IPS-18a (cell line): ENCODE data around the gene GPR146.
"Not testable (repeated sequence)": the region's sequence is repeated elsewhere in the genome, so short reads cannot be mapped to it uniquely, and the experiment has no call there.

Source experiments
- H3K27ac ChIP-seq: one replicate; pipeline ENCODE4 v1.5.1; 2013; ENCODE audit warnings: low read length
- H3K27me3 ChIP-seq: one replicate; pipeline ENCODE4 v1.6.1; 2013; ENCODE audit warnings: mild to moderate bottlenecking, low read length; ENCODE audit not compliant: control insufficient read depth, insufficient read depth
- H3K36me3 ChIP-seq: one replicate; pipeline ENCODE4 v1.6.1; 2013; ENCODE audit warnings: low read depth, low read length; ENCODE audit not compliant: control insufficient read depth
- H3K4me1 ChIP-seq: one replicate; pipeline ENCODE4 v1.6.1; 2013; ENCODE audit warnings: low read depth, low read length; ENCODE audit not compliant: control insufficient read depth
- H3K4me3 ChIP-seq: one replicate; pipeline ENCODE4 v1.5.1; 2013; ENCODE audit warnings: low read length
- H3K9ac ChIP-seq: one replicate; pipeline ENCODE4 v1.6.1; 2013; ENCODE audit warnings: mild to moderate bottlenecking, low read length, moderate library complexity
- H3K9me3 ChIP-seq: one replicate; pipeline ENCODE4 v1.6.1; 2013; ENCODE audit warnings: low read depth, low read length; ENCODE audit not compliant: control insufficient read depth

Gene GPR146, protein sequence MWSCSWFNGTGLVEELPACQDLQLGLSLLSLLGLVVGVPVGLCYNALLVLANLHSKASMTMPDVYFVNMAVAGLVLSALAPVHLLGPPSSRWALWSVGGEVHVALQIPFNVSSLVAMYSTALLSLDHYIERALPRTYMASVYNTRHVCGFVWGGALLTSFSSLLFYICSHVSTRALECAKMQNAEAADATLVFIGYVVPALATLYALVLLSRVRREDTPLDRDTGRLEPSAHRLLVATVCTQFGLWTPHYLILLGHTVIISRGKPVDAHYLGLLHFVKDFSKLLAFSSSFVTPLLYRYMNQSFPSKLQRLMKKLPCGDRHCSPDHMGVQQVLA

DNA sequence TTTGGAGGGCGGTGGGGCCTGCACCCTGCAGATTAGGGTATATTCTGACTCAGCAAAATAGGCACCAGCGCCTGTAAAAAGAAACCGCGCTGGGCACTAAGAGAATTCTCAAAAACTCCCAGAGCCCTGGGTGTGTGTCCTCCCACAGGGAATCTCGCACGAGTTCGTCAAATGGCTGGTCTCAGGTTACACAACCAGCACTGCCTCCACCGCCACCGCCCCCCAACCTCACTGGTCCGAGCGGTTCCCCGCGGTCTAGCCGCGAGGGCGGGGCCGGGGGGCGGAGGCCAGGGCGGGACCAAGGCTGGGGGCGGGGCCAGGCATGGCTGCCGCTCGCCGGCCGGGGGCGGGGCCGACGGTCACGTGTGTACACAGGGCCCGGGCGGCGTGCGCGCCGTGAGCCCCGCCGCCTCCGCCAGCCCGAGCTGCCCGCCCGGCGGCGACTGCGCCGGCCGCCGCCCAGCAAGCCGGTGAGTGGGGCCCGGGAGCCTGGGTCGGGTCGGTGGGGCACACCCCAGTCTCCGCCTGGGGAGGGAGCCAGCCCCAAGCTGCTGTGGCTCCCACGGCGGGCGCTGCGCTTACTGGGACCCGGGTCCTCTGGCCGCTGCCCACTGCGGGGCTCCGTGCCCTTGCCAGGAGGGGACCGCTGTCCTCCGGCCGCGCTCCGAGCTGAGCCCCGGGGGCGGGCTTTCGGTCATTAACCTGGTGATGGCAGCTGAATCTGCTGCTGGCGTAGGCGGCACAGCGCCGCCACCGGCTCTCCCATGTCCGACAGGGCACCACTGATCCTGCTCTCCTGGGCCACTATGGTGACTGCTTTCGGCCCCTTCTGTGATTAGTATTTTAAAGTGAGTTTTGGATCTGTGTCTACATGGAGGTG lies at the start of gene GPR146:
Gene GPR146 (plus strand): TSS at position 358 of the 880 bp plus-strand sequence. CDS start 12,970 bp downstream, outside the sequence.
- H3K27ac ChIP-seq = peak within 1 kb of the TSS; percentile 60

GRCh38 chr7:994592-995308 lies 49.6 kb upstream of the GPR146 start:
- H3K9me3 ChIP-seq = no peaks in the 10 kb centered on the region
- no peaks in the 10 kb centered on the region for H3K36me3 ChIP-seq
- H3K27ac ChIP-seq = no peak overlapping the region
- H3K4me3 ChIP-seq = no peak overlapping the region
- no peak overlapping the region for H3K9ac ChIP-seq
- no peaks in the 10 kb centered on the region for H3K27me3 ChIP-seq
- H3K4me1 ChIP-seq = peaks cover 4% of the 10 kb centered on the region

More for the DNA sequence above, at the start of gene GPR146:
- Histone ChIP-seq H3K4me1 (peaks cover 16% of the 10 kb centered on the region), H3K9me3 (no peaks in the 10 kb centered on the region), H3K9ac (peak within 1 kb of the TSS; percentile 70), H3K36me3 (no peaks in the 10 kb centered on the region), H3K4me3 (peak within 1 kb of the TSS; percentile 57), H3K27me3 (no peaks in the 10 kb centered on the region)

DNA sequence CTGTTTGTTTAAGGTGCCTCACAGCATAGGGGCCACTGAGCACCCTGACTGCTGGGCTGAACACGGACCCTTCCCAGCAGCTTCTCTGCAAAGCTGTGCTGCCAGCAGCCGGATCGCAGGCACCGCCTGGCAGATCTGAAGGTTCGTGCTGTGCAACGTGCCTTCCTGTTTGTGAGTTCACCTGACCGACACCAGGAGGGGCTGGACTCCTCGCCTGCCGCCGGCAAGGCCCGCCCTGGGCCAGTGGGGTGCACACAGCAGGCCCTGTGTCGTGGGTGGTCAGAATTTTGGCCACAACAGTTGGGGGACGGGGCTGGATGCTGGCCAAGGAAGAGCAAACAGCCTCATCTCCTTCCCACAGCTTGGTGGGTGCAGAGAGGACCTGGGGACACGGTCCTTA lies 48.8 kb upstream of the GPR146 start:
- Histone ChIP-seq H3K9me3 (no peaks in the 10 kb centered on the region), H3K9ac (no peak overlapping the region), H3K36me3 (no peaks in the 10 kb centered on the region)

GRCh38 chr7:996079-996872 lies 48.1 kb upstream of the GPR146 start:
- H3K36me3 ChIP-seq = no peaks in the 10 kb centered on the region
- H3K9me3 ChIP-seq = no peaks in the 10 kb centered on the region
- no peak overlapping the region for H3K27ac ChIP-seq
- H3K4me1 ChIP-seq = peaks cover 4% of the 10 kb centered on the region
- no peak overlapping the region for H3K4me3 ChIP-seq
- no peaks in the 10 kb centered on the region for H3K27me3 ChIP-seq
- no peak overlapping the region for H3K9ac ChIP-seq

More for the DNA sequence above, 48.8 kb upstream of the GPR146 start:
- Histone ChIP-seq H3K27me3 (no peaks in the 10 kb centered on the region), H3K4me3 (no peak overlapping the region), H3K27ac (no peak overlapping the region), H3K4me1 (peaks cover 4% of the 10 kb centered on the region)

- Histone ChIP-seq H3K4me1 (peaks cover 2% of the 10 kb centered on the region), H3K9ac (no peak overlapping the region), H3K27ac (no peak overlapping the region), H3K27me3 (no peaks in the 10 kb centered on the region), H3K36me3 (no peaks in the 10 kb centered on the region), H3K4me3 (no peak overlapping the region), H3K9me3 (no peaks in the 10 kb centered on the region)
Measured at GRCh38 chr7:997404-998395, 46.6 kb upstream of the GPR146 start.

DNA sequence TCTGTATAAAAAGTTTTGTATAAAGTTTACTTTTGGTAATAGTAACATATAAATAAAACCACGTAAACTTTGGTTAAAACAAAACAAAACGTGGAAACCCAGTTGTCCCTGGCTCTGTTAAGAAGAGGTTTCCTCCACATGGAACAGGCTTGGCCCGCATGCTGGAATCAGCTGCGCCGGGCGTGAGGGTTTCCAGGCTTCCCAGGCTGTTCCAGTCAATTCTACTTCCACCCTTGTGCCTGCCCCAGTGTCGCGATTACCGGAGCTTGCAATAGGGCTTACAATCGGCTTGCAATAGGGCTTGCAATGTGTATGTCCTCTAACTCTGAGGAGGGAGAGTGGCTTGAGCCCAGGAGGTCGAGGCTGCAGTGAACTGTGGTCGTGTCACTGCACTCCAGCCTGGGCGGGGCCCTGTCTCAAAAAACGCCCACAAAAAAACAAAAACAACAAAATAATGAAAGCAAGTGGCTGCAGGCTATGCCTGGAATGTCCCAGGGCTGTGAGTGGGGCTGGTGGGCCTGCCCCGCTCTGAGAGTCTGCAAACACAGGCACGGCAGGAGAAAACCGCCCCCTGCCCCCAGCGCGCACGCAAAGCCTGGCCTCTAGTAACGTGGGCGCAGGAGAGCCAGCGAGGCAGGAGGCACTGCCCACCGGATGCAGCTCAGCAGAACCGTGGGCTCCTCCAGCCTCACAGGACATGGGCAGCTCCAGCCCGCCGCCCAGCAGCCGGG lies 45.0 kb upstream of the GPR146 start:
- Histone ChIP-seq H3K4me1 (no peaks in the 10 kb centered on the region), H3K36me3 (no peaks in the 10 kb centered on the region), H3K27ac (no peak overlapping the region), H3K9ac (no peak overlapping the region), H3K4me3 (no peak overlapping the region), H3K9me3 (no peaks in the 10 kb centered on the region), H3K27me3 (no peaks in the 10 kb centered on the region)

- H3K4me3 ChIP-seq = no peak overlapping the region
Measured at GRCh38 chr7:999941-1000935, 44.1 kb upstream of the GPR146 start.

GRCh38 chr7:1001069-1001770 lies 43.1 kb upstream of the GPR146 start:
- not testable (repeated sequence) for H3K4me1 ChIP-seq, H3K27me3 ChIP-seq, H3K9me3 ChIP-seq, H3K36me3 ChIP-seq, H3K9ac ChIP-seq, H3K27ac ChIP-seq, H3K4me3 ChIP-seq

More at GRCh38 chr7:999941-1000935, 44.1 kb upstream of the GPR146 start:
- H3K27me3 ChIP-seq = no peaks in the 10 kb centered on the region
- H3K4me1 ChIP-seq = no peaks in the 10 kb centered on the region
- H3K36me3 ChIP-seq = no peaks in the 10 kb centered on the region
- H3K27ac ChIP-seq = no peak overlapping the region
- no peak overlapping the region for H3K9ac ChIP-seq
- no peaks in the 10 kb centered on the region for H3K9me3 ChIP-seq

- H3K9ac ChIP-seq, H3K27me3 ChIP-seq, H3K9me3 ChIP-seq, H3K36me3 ChIP-seq, H3K4me1 ChIP-seq, H3K27ac ChIP-seq, H3K4me3 ChIP-seq: not testable (repeated sequence)
Measured at GRCh38 chr7:1002026-1002425, 42.3 kb upstream of the GPR146 start.
